GM20431 (cell line): Measurements from ENCODE around the gene TMEM255B.

ENCODE experiments used
- in situ Hi-C: fragments of 300-500 bp; cut with MseI, MboI; formaldehyde crosslinking; loops from one replicate; pipeline ENCODE4 v1.15.0; 2020; ENCODE audit warnings: low sequenced_read_pairs; ENCODE audit not compliant: unreplicated experiment

Gene TMEM255B

GRCh38 chr13:113855012-113855921 lies 96.2 kb downstream of the TMEM255B start:
- in situ Hi-C loops, result no loop called here

- in situ Hi-C loops, result no loop called here
Measured at GRCh38 chr13:113855931-113856715, 97.1 kb downstream of the TMEM255B start.

GRCh38 chr13:113856716-113857065 lies 97.7 kb downstream of the TMEM255B start:
- in situ Hi-C loops, result no loop called here

GRCh38 chr13:113857531-113858195 lies 98.6 kb downstream of the TMEM255B start:
- in situ Hi-C loops, result no loop called here

GRCh38 chr13:113859311-113860050 lies 100.5 kb downstream of the TMEM255B start:
- in situ Hi-C loops, result no loop called here

- in situ Hi-C loops, result no loop called here
Measured at GRCh38 chr13:113860051-113860664, 101.1 kb downstream of the TMEM255B start.

- in situ Hi-C loops, result no loop called here
Measured at GRCh38 chr13:113860665-113861432, 101.8 kb downstream of the TMEM255B start.

- in situ Hi-C loops, result no loop called here
Measured at GRCh38 chr13:113861433-113862030, 102.5 kb downstream of the TMEM255B start.

- in situ Hi-C loops, result no loop called here
Measured at GRCh38 chr13:113862191-113862930, 103.3 kb downstream of the TMEM255B start.

- in situ Hi-C loops, result no loop called here
Measured at GRCh38 chr13:113862931-113863523, 104.0 kb downstream of the TMEM255B start.

- in situ Hi-C loops, result no loop called here
Measured at GRCh38 chr13:113863524-113864272, 104.7 kb downstream of the TMEM255B start, which contains the start of gene GAS6. TSS of gene GAS6 (minus strand) at chr13:113864076. CDS start at chr13:113863920, 156 bp downstream.

- in situ Hi-C loops, result no loop called here
Measured at GRCh38 chr13:113864273-113864890, 105.4 kb downstream of the TMEM255B start.

GRCh38 chr13:113865427-113865826 lies 106.4 kb downstream of the TMEM255B start:
- in situ Hi-C loops, result no loop called here
